Endothelial cell of umbilical vein (primary cell): ENCODE measurements around the gene ABTB1. TPM values are rescaled to one million over a fixed set of nuclear protein-coding genes. Genes with fewer than 3 reads are reported as not detected.

ENCODE experiments used
- BruUV-seq: library from RNA; stranded (reverse); fragments of 400-500 nt; replicated peaks from 2 replicates; lab custom pipeline; 2021; lab: Mats Ljungman, UMichigan
- CTCF ChIA-PET: fragments of 300-600, 350-600 bp; sonication (Branson Sonifier 250); formaldehyde crosslinking; loops from one replicate; lab custom pipeline; 2021; ENCODE audit warnings: antibody characterized with exemption, inconsistent platforms; lab: Charles Lee
- POLR2A ChIA-PET: fragments of 300-600, 350-600 bp; sonication (Branson Sonifier 250); formaldehyde crosslinking; loops from one replicate; lab custom pipeline; 2021; ENCODE audit warnings: antibody characterized with exemption, inconsistent platforms; lab: Charles Lee
- DNase-seq: peaks from one replicate; pipeline ENCODE4 v3.0.0-alpha.2; 2011; ENCODE audit warnings: low read depth, low spot score
- FAIRE-seq: peaks from 2 replicates; lab custom pipeline; 2011; peaks lifted over from hg19 to GRCh38; lab: Jason Lieb, UNC
- H2AFZ ChIP-seq: 2 replicates; pipeline ENCODE4 v1.6.0; 2012; ENCODE audit warnings: low read depth, low read length, control low read depth, inconsistent platforms
- H3K27ac ChIP-seq: 2 replicates; pipeline ENCODE4 v1.5.1; 2011; ENCODE audit warnings: low read depth, mild to moderate bottlenecking, control low read depth, low read length, moderate library complexity; ENCODE audit not compliant: insufficient read depth
- H3K27me3 ChIP-seq, 2 experiments: 2 replicates each; pipeline versions ENCODE4 v1.6.0 to v1.6.1; 2011; ENCODE audit warnings: low read length in 2 of 2, mixed read lengths in 1 of 2; ENCODE audit not compliant: control insufficient read depth in 2 of 2, insufficient read depth in 2 of 2
- H3K36me3 ChIP-seq, 2 experiments: 2 replicates in 1 of 2; 3 replicates in 1 of 2; pipeline ENCODE4 v1.5.1; 2011; ENCODE audit warnings: low read length in 2 of 2, mild to moderate bottlenecking in 1 of 2, moderate library complexity in 1 of 2; ENCODE audit not compliant: control insufficient read depth in 2 of 2, insufficient read depth in 2 of 2; ENCODE audit errors: extremely low read depth in 1 of 2
- H3K4me1 ChIP-seq: 3 replicates; pipeline ENCODE4 v1.5.1; 2011; ENCODE audit warnings: mild to moderate bottlenecking, low read length; ENCODE audit not compliant: control insufficient read depth, insufficient read depth; ENCODE audit errors: extremely low read depth
- H3K4me2 ChIP-seq: 2 replicates; pipeline ENCODE4 v1.6.1; 2011; ENCODE audit warnings: low read length, control low read depth, mixed read lengths; ENCODE audit not compliant: insufficient read depth
- H3K4me3 ChIP-seq, 3 experiments: fragments of 200-600 bp in 1 of 3; sonication (generic), shearing (Covaris generic) in 1 of 3; replicated peaks in 1 of 3; 2 replicates each; pipeline ENCODE4 v1.5.1; 2011 to 2016; ENCODE audit warnings: control low read depth in 3 of 3, low read length in 3 of 3, mild to moderate bottlenecking in 2 of 3, inconsistent platforms in 1 of 3, low read depth in 1 of 3, moderate library complexity in 1 of 3; ENCODE audit not compliant: insufficient read depth in 1 of 3
- H3K79me2 ChIP-seq: 2 replicates; pipeline ENCODE4 v1.6.0; 2012; ENCODE audit warnings: low read length, inconsistent platforms; ENCODE audit not compliant: control insufficient read depth, insufficient read depth
- H3K9ac ChIP-seq: replicated peaks from 2 replicates; pipeline ENCODE3; 2011; ENCODE audit warnings: low read length, control low read depth; ENCODE audit not compliant: insufficient read depth; ENCODE audit errors: extremely low read depth
- H3K9me1 ChIP-seq: replicated peaks from 3 replicates; pipeline ENCODE4 v1.6.0; 2011; ENCODE audit warnings: mild to moderate bottlenecking, low read length; ENCODE audit not compliant: control insufficient read depth, insufficient read depth; ENCODE audit errors: extremely low read depth
- H3K9me3 ChIP-seq: replicated peaks from 2 replicates; pipeline ENCODE4 v1.5.1; 2012; ENCODE audit warnings: low read length, inconsistent platforms; ENCODE audit not compliant: control insufficient read depth, insufficient read depth
- H4K20me1 ChIP-seq: replicated peaks from 2 replicates; pipeline ENCODE3; 2011; ENCODE audit warnings: mild to moderate bottlenecking, low read length; ENCODE audit not compliant: control insufficient read depth, insufficient read depth; ENCODE audit errors: extremely low read depth
- EZH2 ChIP-seq: IDR thresholded peaks from 2 replicates; pipeline ENCODE4 v1.6.1; 2012; ENCODE audit warnings: borderline replicate concordance, low read depth, mild to moderate bottlenecking, moderate library complexity, low read length, inconsistent platforms; ENCODE audit not compliant: severe bottlenecking
- GATA2 ChIP-seq: IDR thresholded peaks from 2 replicates; pipeline ENCODE4 v1.7.0; 2011; ENCODE audit warnings: low read depth, mild to moderate bottlenecking, moderate library complexity, mixed read lengths, low read length; ENCODE audit not compliant: insufficient read length, insufficient read depth
- POLR2AphosphoS5 ChIP-seq: IDR thresholded peaks from 2 replicates; pipeline ENCODE4 v1.6.1; 2012; ENCODE audit warnings: low read depth, mild to moderate bottlenecking, control low read depth, low read length, moderate library complexity; ENCODE audit not compliant: insufficient read depth
- dilution Hi-C: fragments of 300-500 bp; cut with MboI; formaldehyde crosslinking; loops from one replicate; pipeline ENCODE4 v1.15.0; 2019; ENCODE audit warnings: low sequenced_read_pairs; ENCODE audit not compliant: extremely low pct_ligation_motif_present
- intact Hi-C: fragments of 100-400 bp; cut with micrococcal nuclease; formaldehyde crosslinking; loops from one replicate; pipeline ENCODE4 v1.10.0; 2022
- polyA plus RNA-seq, 4 experiments: library from polyadenylated mRNA; depleted of rRNA in 3 of 4; stranded (reverse) in 3 of 4; unstranded in 1 of 4; fragments of >200 nt; gene quantifications; 2 replicates each; pipeline versions ENCODE4 v1.2.1 to v1.2.3, GENCODE V29; 2011 to 2012; ENCODE audit warnings: missing spikeins in 1 of 4
- total RNA-seq: library from RNA; stranded (reverse); gene quantifications from 2 replicates; pipeline ENCODE4 v1.2.3, GENCODE V29; 2021
- TF ChIP-seq, protein P1 (sequence below): IDR thresholded peaks from 2 replicates; pipeline ENCODE4 v1.6.1; 2011; ENCODE audit not compliant: insufficient read depth, insufficient read length

Gene ABTB1
- total and polyA plus RNA-seq, 2 donors (not counting 3 experiments of a cell fraction or from before 2014, with no cell fraction given): 15.2 to 25.1 TPM

- H3K79me2 ChIP-seq: no peaks in the 10 kb centered on the region
- TF ChIP-seq POLR2AphosphoS5: no peak
- TF ChIP-seq GATA2: no peak
- TF ChIP-seq EZH2: no peak
- H3K9me3 ChIP-seq: no peaks in the 10 kb centered on the region
- no peak for DNase-seq
- POLR2A ChIA-PET: no interaction called here
- dilution Hi-C loops (no loop called here), intact Hi-C loops (loop anchor here (5.0 kb wide), 1 partner anchor 482 kb away; no protein-coding TSS in a partner anchor)
- H3K27me3 ChIP-seq: no peaks in the 10 kb centered on the region
- H3K4me1 ChIP-seq: no peaks in the 10 kb centered on the region
- H3K4me2 ChIP-seq: no peak overlapping the region
- no peak overlapping the region for H3K4me3 ChIP-seq
- no peak overlapping the region for H3K27ac ChIP-seq
- H3K9ac ChIP-seq: no peak overlapping the region
- no peaks in the 10 kb centered on the region for H3K36me3 ChIP-seq
- CTCF ChIA-PET: interaction anchor here (1.1 to 3.7 kb wide), 8 partner anchors 12 to 483 kb away, joined by 3 to 41 read pairs (median 8); no protein-coding TSS in a partner anchor
- no peak for FAIRE-seq
- H4K20me1 ChIP-seq: no peaks in the 10 kb centered on the region
- BruUV-seq: no TSS peak
- H2AFZ ChIP-seq: no peak overlapping the region
- H3K9me1 ChIP-seq: no peaks in the 10 kb centered on the region
Observed at GRCh38 chr3:127650236-127650635, 22.5 kb upstream of the ABTB1 start.

- Histone ChIP-seq H3K36me3 (no peaks in the 10 kb centered on the region), H2AFZ (no peak overlapping the region), H3K9me1 (no peaks in the 10 kb centered on the region), H3K4me3 (no peak overlapping the region), H3K9ac (no peak overlapping the region), H3K4me2 (no peak overlapping the region), H3K79me2 (no peaks in the 10 kb centered on the region), H4K20me1 (no peaks in the 10 kb centered on the region), H3K27me3 (no peaks in the 10 kb centered on the region), H3K27ac (no peak overlapping the region), H3K4me1 (no peaks in the 10 kb centered on the region), H3K9me3 (no peaks in the 10 kb centered on the region)
- DNase-seq (no peak), FAIRE-seq (no peak)
- TF ChIP-seq, protein P1, sequence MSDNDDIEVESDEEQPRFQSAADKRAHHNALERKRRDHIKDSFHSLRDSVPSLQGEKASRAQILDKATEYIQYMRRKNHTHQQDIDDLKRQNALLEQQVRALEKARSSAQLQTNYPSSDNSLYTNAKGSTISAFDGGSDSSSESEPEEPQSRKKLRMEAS: no peak
- POLR2A ChIA-PET: no interaction called here
- CTCF ChIA-PET: interaction anchor here (0.6 to 3.7 kb wide), 17 partner anchors 10 to 497 kb away, joined by 3 to 41 read pairs (median 4); no protein-coding TSS in a partner anchor
- BruUV-seq: no TSS peak
- dilution Hi-C loops (no loop called here), intact Hi-C loops (loop anchor here (1.0 to 5.0 kb wide), 6 partner anchors 43 to 481 kb away; partner anchors contain the start of gene SEC61A1)
Observed at GRCh38 chr3:127651516-127652172, 21.1 kb upstream of the ABTB1 start.
